SH-SY5Y (cell line): Measurements from ENCODE around the gene AUP1.

Experiments used
- GATA2 ChIP-seq: IDR thresholded peaks from 2 replicates; pipeline ENCODE4 v1.6.1; 2011; ENCODE audit warnings: mild to moderate bottlenecking, low read depth, low read length
- GATA3 ChIP-seq: IDR thresholded peaks from 2 replicates; pipeline ENCODE4 v1.6.1; 2011; ENCODE audit warnings: low read depth, mild to moderate bottlenecking, low read length, moderate library complexity

DNA sequence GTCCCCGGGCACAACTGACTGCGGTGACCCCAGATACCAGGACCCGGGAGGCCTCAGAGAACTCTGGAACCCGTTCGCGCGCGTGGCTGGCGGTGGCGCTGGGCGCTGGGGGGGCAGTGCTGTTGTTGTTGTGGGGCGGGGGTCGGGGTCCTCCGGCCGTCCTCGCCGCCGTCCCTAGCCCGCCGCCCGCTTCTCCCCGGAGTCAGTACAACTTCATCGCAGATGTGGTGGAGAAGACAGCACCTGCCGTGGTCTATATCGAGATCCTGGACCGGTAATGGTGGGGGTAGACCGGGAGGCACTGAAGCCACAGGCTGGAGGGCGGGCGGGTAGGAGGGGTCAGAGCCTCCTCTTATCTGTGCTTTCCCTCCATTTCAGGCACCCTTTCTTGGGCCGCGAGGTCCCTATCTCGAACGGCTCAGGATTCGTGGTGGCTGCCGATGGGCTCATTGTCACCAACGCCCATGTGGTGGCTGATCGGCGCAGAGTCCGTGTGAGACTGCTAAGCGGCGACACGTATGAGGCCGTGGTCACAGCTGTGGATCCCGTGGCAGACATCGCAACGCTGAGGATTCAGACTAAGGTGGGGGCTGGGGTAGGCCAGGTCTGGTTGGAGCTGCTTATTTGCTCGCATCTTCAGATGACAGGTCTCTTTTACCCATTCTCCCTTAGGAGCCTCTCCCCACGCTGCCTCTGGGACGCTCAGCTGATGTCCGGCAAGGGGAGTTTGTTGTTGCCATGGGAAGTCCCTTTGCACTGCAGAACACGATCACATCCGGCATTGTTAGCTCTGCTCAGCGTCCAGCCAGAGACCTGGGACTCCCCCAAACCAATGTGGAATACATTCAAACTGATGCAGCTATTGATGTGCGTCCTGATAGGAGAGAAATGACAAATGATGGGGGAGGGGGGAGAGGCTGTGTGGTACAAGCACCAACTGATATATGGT, 1.0 kb upstream of the AUP1 start:
- TF ChIP-seq GATA3 (no peak), GATA2 (peak; percentile 4; the same call in 1 of the 2 replicates)
